Raji (cell line): Measurements from ENCODE around the gene YIF1B.

Experiments used
- POLR2A ChIP-seq: IDR thresholded peaks from 2 replicates; pipeline ENCODE4 v1.6.1; 2011; ENCODE audit warnings: low read depth, low read length, control low read depth; ENCODE audit not compliant: insufficient read depth

YIF1B gene

DNA sequence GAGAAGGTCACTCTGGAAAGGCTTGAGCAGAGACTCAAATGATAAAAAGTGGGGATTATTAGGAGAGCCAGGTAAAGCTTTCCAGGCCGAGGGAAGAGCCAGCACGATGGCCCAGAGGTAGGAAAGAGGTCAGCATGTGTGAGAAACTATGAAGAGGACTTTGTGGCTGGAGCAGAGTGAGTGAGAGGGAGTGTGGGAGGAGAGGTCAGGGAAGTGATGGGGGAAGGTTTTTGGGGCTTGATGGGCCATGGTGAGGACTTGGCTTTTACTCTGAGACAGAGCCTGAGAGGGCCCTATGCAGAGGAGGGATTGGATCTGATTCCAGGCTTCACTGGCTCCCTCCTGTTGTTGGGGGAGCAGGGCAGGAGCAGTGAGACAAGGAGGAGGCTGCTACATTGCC lies 25.2 kb upstream of the YIF1B start:
- TF ChIP-seq POLR2A: no peak

DNA sequence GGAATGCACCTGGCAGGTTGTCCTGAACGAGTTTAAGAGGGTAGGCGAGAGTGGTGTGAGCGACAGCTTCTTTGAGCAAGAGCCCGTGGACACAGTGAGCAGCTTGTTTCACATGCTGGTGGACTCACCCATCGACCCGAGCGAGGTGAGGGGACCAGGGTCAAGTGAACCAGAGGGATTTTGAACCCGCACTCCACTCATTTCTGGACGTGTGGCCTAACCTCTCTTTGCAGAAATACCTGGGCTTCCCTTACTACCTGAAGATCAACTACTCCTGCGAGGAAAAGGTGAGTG lies 21.6 kb upstream of the YIF1B start:
- TF ChIP-seq POLR2A: no peak

DNA sequence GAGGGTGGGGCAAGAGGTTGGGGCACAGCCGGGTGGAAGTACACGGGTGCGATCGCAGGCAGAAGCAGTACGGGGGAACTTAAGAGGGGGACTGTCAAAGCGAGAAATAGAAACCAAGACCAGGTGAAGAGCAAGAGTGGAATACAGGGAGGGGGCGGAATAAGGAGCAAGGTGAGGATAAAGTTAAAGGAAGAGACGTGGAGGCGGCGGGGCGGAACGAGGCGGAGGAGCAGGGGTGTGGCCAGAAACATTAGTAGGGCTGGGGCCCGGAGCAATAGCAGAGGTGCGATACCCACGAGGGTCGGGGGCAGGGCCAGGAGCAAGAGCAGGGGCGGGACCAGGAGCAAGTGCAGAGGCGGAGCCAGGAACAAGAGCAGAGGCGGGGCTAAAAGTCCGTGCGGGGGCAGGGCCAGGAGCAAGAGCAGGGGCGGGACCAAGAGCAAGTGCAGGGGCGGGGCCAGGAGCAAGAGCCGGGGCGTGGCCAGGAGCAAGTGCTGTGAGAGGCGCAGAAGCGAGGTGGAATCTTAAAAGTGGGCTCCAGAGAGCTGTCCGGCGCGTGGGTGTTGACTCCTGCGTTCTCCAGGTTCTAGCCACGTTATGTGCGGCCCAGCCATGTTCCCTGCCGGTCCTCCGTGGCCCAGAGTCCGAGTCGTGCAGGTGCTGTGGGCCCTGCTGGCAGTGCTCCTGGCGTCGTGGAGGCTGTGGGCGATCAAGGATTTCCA lies 21.1 kb upstream of the YIF1B start:
- peak; percentile 45 for TF ChIP-seq POLR2A

DNA sequence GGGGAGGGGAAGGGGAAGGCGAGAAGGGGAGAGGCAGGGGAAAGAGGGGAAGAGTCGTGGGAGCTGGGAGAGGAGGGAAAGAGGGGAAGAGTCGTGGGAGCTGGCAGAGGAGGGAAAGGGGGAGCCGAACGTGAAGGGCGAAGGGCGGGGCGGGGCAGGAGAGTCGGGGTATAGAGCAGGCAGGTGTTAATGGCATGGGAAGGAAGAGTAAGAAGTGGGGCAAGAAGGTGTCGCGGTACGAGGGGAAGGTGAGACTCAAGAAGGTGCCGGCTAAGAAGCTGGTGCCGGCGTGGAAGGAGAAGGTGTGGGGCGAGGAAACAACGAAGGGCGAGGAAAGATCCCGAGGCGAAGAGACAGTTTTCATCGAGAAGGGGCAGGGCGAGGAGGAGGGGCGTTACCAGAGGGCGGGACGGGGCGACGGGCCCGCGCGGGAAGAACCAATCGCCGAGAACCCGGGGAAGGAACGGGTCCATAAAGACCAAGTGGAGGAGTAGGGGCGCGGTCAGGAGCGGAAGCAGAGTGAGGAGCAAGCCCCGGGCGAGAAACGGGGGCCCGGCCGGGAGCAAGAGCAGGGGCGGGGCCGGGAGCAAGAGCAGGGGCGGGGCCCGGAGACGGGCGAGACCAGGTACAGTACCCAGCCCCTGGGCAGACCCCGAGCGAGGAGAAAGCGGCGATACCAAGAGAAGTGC lies 20.3 kb upstream of the YIF1B start:
- peak; percentile 61 for TF ChIP-seq POLR2A

DNA sequence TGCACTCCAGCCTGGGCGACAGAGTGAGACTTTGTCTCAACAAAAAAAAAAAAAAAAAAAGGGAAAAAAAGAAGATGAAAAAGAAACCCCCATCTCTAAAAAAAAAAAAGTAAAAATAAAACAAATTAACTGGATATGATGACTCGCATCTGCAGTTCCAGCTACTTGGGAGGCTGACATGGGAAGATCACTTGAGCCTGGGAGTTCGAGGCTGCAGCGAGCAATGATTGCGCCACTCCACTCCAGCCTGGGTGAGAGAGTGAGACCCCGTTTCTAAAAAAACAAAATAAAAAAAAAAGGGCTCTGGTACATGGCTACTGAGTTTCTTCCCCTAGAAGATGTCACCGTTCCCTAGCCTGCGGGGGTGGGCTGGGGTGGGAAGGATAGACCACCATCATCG lies 17.5 kb upstream of the YIF1B start:
- TF ChIP-seq POLR2A: no peak

DNA sequence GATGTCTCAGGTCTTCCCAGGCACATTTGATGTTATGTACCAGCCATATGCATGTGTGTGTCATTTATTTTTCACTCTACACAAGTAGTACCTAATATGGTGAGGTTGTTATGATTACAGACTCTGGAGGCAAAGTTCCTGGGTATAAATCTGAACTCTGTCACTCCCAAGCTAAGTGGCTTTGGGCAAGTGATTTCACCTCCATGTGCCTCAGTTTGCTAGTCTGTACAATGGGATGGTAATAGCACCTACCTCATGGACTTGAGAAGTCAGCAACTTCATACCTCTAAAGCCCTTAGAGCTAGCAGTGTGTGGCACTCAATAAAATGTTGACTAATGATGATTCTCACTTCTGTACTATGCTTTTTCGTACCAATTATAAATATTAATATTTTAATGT lies 16.0 kb upstream of the YIF1B start:
- no peak for TF ChIP-seq POLR2A

DNA sequence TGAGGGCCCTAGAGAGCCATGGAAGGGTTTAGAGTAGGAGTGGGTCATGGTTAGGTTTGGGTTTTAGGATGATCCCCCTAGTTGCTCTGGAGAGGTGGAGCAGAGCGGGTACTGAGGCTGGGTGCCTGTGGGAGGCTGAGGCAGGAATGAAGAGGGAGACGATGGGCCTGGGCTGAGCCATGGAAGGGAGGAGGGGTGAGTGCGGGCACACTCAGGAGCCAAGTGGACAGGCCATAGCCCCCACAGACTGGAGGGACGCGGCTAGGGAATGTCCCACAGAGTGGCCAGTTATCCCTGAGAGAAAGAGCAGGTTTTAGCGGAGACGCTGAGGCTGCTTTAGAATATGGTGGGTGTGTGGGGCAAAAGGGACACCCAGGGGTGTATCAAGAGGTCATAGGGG lies 13.9 kb upstream of the YIF1B start:
- no peak for TF ChIP-seq POLR2A

DNA sequence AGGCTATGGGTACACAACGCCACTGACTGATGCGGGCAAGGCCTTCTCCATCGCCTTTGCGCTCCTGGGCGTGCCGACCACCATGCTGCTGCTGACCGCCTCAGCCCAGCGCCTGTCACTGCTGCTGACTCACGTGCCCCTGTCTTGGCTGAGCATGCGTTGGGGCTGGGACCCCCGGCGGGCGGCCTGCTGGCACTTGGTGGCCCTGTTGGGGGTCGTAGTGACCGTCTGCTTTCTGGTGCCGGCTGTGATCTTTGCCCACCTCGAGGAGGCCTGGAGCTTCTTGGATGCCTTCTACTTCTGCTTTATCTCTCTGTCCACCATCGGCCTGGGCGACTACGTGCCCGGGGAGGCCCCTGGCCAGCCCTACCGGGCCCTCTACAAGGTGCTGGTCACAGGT lies 10.8 kb upstream of the YIF1B start:
- no peak for TF ChIP-seq POLR2A

DNA sequence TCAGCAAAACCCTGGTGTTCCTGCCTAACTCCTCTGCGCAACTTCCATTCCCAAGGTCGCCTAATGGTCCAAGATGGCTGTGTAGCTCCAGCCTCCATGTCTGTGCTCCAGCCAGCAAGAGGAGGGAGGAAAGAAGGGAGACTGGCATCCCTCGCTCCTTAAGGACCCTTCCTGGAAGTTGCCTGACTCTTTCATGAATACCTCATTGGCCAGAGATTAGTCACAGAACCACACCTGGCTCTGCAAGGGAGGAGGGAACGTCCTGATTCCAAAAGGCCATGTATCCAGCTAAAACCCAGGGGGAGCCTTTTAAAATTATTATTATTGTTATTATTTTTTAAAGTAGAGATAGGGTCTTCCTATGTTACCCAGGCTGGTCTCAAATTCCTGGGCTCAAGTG lies 8.7 kb upstream of the YIF1B start:
- TF ChIP-seq POLR2A: no peak

DNA sequence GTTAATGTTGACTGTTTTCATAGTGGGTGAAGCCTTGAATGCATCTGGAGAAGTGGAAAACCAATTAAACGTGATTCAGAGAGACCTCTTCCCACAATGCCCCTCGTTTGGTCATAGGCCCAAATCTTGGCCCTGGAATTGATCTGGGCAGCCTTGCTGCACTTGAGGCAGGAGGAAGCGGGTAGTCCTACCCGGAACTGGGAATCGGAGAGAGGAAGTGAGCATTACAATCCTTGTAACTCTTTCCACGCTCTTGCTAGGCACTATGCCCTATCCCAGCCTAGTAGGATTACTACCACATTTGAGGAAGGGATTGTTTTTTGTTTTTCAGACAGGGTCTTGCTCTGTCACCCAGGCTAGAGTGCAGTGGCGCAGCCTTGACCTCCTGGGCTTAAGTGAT lies 7.5 kb upstream of the YIF1B start:
- no peak for TF ChIP-seq POLR2A

DNA sequence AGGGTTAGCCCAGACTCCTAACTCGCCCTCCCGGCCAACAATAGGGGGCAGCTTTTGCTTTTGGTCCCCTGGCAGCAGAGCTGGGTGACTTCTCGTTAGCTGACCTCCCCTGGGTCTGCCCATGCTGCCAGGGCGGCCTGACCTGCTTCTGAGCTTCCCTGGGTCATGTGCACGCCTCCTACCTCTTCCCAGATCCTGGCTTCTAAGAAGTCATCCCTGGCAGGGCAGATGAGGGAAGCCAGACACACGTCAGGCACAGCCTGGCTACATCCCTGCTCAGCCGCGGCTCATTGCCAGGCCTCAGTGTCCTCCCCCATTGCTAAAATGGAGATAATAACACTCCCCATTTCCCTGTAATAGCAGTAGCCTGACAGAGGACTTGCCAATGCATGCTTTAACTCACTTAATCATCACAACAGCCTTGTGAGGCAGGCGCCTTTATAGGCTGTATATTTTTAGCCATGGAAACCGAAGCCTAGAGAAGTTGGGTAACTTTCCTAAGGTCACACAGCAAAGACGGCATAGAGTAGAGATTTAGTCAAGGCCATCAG lies 6.0 kb upstream of the YIF1B start:
- TF ChIP-seq POLR2A: no peak

DNA sequence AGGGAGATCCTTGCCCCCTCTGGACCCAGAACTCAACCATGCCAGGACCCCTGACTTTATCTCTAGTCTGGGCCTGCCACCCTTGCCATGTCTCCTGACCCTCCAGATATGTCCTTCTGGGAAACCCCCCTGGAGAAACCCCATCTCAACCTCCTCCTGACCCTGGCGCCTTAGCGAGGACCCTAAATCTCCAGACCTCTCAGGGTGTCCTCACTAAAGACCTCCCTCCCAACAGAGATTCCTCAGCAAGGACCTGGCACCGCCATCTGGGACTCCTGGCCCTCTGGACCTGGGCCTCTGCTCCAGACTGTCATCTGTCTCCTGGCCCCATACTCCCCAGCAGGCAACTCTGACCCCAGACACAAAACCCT lies 5.2 kb upstream of the YIF1B start:
- TF ChIP-seq POLR2A: no peak

DNA sequence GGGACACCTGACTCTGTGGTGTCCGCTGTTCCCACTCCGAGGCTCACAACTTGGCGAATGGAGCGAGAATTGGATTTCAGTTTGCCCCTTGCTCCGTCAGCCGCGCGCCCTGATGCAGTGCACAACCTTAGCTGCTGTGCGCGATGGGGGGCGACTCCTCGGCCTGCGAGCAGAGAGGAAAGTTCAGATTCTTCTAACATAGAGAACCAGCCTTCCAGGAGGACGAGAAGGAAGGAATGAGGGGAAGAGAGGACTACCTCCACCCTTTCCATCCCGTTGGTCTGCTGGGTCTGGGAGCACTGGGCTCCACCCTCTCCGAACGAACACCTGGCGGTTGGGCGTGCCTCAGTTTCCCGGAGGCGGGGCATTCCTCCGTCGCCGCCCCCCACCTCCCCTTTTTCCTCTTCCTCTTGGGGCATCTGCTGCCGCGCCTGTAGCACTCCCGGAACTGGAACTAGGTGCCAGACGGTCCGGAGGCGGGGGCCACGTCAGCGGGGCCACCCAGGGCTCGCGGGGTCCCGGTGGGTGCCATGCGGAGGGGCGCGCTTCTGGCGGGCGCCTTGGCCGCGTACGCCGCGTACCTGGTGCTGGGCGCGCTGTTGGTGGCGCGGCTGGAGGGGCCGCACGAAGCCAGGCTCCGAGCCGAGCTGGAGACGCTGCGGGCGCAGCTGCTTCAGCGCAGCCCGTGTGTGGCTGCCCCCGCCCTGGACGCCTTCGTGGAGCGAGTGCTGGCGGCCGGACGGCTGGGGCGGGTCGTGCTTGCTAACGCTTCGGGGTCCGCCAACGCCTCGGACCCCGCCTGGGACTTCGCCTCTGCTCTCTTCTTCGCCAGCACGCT lies 3.9 kb upstream of the YIF1B start, which contains the start of gene KCNK6:
Gene KCNK6 (plus strand): TSS at position 425 of the 838 bp plus-strand sequence. CDS start 106 bp downstream, at position 531.
- no peak for TF ChIP-seq POLR2A

DNA sequence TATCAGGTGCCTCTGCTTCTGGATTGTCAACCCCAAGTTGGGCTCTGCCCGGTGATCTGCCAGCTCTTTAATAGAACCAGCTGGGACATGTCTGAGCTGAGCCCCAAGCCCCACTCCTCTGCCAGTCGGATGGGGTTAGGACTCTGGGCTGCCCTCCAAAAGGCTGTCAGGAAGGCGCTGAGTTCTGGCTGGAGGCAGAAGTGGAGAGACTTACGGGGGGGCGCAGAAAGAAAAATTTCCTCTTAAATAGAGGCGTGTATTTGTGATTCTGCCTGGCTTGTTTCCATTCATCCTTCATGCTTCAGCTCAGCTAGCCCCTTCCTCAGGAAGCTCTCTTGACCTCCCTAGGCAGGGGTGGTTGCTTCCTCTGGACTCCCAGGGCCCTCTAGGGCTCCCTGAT lies 2.9 kb upstream of the YIF1B start:
- TF ChIP-seq POLR2A: no peak

DNA sequence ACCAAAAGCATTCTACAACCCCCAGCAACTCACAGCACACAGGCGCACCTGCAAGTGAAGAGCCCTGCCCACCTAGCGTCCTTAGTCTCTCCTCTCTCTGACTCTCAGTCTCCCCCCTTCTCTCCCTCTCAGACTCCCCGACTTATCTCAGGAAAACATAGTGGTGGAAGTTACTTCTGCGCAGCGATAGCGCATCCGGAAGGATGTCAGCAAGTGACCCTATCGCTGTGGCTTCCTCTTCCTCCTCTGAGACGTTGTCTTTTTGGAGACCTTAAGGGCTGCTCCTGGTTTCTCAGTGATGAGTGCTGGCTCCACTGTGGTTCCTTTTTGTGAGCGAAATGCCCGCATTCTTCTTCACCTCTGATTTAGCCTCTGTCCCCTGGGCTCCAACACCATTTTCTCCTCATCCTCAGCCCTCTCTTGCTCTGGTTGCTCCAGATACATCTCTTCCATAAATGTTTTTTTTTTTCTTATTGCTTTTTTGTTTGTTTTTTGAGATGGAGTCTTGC lies 1.4 kb upstream of the YIF1B start:
- TF ChIP-seq POLR2A: no peak
